Measurements from ENCODE around the gene ANAPC10. TPM values are rescaled to one million over a fixed set of nuclear protein-coding genes. Genes with fewer than 3 reads are reported as not detected.

The ANAPC10 gene
- polyA plus RNA-seq, 1 of the 3 experiments (the other 2 are of a cell fraction) = 19.1 TPM

DNA sequence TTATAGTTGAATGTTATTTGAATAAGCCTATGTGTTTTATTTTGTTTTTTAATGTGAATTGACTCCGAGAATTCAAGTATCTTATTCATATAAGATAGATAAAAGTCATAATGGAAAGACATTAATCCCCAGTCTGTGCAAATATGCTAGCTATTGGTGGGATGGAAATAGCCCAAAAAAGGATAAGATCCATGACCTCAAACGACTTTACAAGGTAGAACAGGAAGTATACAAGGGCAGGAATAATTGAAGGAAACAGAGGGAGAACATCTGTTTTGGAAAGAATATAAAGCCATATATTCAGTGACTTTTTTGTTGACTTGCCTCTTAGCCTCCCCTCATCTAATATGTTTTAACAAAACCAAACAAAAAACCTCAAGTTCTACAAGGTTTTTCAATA is 9.1 kb upstream of the ANAPC10 start:
- no peak for DNase-seq
- Histone ChIP-seq H3F3A (replicated peaks; ENCODE audit: insufficient read depth) (no peaks in the 10 kb centered on the region), H3K27me3 (ENCODE audit: insufficient read depth) (no peaks in the 10 kb centered on the region), H4K20me1 (ENCODE audit: insufficient read depth) (peaks cover 7% of the 10 kb centered on the region; the same call in 1 of the 2 replicates), H3K9ac (no peak overlapping the region), H3K79me2 (ENCODE audit: insufficient read depth) (peaks cover 47% of the 10 kb centered on the region), H3K36me3 (replicated peaks in 1 of 2; ENCODE audit: control insufficient read depth in 1 of 2, insufficient read depth in 2 of 2, low read length in 1 of 2) (peaks cover 74 to 79% of the 10 kb centered on the region in 2 experiments), H3K4me1 (ENCODE audit: control insufficient read depth in 1 of 2, insufficient read depth in 2 of 2, low read depth in 1 of 2, low read length in 1 of 2) (no peaks in the 10 kb centered on the region), H3K9me3 (no peaks in the 10 kb centered on the region), H3K4me2 (no peak overlapping the region), H2AFZ (ENCODE audit: low read depth) (no peak overlapping the region), H3K9me2 (no peaks in the 10 kb centered on the region), H3K4me3 (ENCODE audit: low read depth in 2 of 2, low read length in 1 of 2) (no peak overlapping the region), H3K27ac (ENCODE audit: low read depth in 2 of 2, low read length in 1 of 2) (no peak overlapping the region)
- CTCF ChIA-PET = no interaction called here
- no peak for TF ChIP-seq ELF1 (IDR thresholded peaks at IDR 0.05)
- TF ChIP-seq, protein P1, sequence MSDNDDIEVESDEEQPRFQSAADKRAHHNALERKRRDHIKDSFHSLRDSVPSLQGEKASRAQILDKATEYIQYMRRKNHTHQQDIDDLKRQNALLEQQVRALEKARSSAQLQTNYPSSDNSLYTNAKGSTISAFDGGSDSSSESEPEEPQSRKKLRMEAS (IDR thresholded peaks at IDR 0.05; ENCODE audit: low read depth) = no peak
- no peak for TF ChIP-seq TAF1 (IDR thresholded peaks at IDR 0.05; ENCODE audit: borderline replicate concordance, low read depth, low read length)
- TF ChIP-seq RXRA (IDR thresholded peaks at IDR 0.05; ENCODE audit: borderline replicate concordance, low read depth) = no peak
- no peak for TF ChIP-seq POLR2AphosphoS5 (IDR thresholded peaks at IDR 0.05; ENCODE audit: low read depth, low read length)
- no peak for TF ChIP-seq EP300 (IDR thresholded peaks at IDR 0.05; ENCODE audit: borderline replicate concordance in 1 of 2, low read depth in 1 of 2, low read length in 1 of 2)
- TF ChIP-seq, protein P2, sequence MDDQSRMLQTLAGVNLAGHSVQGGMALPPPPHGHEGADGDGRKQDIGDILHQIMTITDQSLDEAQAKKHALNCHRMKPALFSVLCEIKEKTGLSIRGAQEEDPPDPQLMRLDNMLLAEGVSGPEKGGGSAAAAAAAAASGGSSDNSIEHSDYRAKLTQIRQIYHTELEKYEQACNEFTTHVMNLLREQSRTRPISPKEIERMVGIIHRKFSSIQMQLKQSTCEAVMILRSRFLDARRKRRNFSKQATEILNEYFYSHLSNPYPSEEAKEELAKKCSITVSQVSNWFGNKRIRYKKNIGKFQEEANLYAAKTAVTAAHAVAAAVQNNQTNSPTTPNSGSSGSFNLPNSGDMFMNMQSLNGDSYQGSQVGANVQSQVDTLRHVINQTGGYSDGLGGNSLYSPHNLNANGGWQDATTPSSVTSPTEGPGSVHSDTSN (IDR thresholded peaks at IDR 0.05) = no peak
- TF ChIP-seq MEF2A (IDR thresholded peaks at IDR 0.05; ENCODE audit: borderline replicate concordance, low read depth) = no peak
- TF ChIP-seq, protein P3, sequence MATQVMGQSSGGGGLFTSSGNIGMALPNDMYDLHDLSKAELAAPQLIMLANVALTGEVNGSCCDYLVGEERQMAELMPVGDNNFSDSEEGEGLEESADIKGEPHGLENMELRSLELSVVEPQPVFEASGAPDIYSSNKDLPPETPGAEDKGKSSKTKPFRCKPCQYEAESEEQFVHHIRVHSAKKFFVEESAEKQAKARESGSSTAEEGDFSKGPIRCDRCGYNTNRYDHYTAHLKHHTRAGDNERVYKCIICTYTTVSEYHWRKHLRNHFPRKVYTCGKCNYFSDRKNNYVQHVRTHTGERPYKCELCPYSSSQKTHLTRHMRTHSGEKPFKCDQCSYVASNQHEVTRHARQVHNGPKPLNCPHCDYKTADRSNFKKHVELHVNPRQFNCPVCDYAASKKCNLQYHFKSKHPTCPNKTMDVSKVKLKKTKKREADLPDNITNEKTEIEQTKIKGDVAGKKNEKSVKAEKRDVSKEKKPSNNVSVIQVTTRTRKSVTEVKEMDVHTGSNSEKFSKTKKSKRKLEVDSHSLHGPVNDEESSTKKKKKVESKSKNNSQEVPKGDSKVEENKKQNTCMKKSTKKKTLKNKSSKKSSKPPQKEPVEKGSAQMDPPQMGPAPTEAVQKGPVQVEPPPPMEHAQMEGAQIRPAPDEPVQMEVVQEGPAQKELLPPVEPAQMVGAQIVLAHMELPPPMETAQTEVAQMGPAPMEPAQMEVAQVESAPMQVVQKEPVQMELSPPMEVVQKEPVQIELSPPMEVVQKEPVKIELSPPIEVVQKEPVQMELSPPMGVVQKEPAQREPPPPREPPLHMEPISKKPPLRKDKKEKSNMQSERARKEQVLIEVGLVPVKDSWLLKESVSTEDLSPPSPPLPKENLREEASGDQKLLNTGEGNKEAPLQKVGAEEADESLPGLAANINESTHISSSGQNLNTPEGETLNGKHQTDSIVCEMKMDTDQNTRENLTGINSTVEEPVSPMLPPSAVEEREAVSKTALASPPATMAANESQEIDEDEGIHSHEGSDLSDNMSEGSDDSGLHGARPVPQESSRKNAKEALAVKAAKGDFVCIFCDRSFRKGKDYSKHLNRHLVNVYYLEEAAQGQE (IDR thresholded peaks at IDR 0.05; ENCODE audit: low read depth, low read length) = no peak
- TF ChIP-seq, protein P4, sequence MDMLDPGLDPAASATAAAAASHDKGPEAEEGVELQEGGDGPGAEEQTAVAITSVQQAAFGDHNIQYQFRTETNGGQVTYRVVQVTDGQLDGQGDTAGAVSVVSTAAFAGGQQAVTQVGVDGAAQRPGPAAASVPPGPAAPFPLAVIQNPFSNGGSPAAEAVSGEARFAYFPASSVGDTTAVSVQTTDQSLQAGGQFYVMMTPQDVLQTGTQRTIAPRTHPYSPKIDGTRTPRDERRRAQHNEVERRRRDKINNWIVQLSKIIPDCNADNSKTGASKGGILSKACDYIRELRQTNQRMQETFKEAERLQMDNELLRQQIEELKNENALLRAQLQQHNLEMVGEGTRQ (IDR thresholded peaks at IDR 0.05; ENCODE audit: borderline replicate concordance, low read depth, low read length) = no peak
- no peak for TF ChIP-seq RAD21 (IDR thresholded peaks at IDR 0.05; ENCODE audit: low read length)
- no peak for TF ChIP-seq FOXJ3 (CRISPR knock-in tag; IDR thresholded peaks at IDR 0.05)
- no peak for TF ChIP-seq GATA2 (CRISPR knock-in tag; IDR thresholded peaks at IDR 0.05)
- no peak for TF ChIP-seq TCF12 (IDR thresholded peaks at IDR 0.05)
- TF ChIP-seq YY1 (IDR thresholded peaks at IDR 0.05; ENCODE audit: low read depth) = no peak
- POLR2A ChIA-PET = no interaction called here
- WGBS (ENCODE audit: low lambda C conversion rate) = 55% methylated on average over 2 of the region's 2 CpGs

Measured in SK-N-SH (cell line).